GM21619 (cell line): ENCODE data around the gene MITF.

Experiments
- ATAC-seq: cut with Tn5 transposase; IDR thresholded peaks from one replicate; pipeline ENCODE4 v1.9.1; 2021; ENCODE audit not compliant: unreplicated experiment

Gene MITF

GRCh38 chr3:69753179-69753775 is 14.0 kb downstream of the MITF start:
- no peak for ATAC-seq

DNA sequence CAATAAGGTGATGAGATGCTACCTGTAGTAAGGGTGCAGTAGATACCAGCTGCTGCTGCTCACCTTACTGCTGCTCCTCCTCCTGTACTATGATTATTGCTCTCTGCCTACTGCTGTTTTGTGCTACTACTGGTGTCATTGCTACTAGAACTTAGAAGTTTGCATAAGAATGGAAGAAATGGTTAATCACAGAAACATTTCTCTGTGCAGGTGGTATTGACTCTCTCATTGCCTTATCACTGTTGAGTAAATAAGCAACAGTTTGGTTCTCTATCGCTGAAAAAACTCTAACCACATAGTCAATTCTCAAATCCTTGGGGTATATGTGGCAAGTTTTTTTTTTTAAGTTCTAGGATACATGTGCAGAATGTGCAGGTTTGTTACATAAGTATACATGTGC is 16.5 kb downstream of the MITF start:
- ATAC-seq, result no peak

DNA sequence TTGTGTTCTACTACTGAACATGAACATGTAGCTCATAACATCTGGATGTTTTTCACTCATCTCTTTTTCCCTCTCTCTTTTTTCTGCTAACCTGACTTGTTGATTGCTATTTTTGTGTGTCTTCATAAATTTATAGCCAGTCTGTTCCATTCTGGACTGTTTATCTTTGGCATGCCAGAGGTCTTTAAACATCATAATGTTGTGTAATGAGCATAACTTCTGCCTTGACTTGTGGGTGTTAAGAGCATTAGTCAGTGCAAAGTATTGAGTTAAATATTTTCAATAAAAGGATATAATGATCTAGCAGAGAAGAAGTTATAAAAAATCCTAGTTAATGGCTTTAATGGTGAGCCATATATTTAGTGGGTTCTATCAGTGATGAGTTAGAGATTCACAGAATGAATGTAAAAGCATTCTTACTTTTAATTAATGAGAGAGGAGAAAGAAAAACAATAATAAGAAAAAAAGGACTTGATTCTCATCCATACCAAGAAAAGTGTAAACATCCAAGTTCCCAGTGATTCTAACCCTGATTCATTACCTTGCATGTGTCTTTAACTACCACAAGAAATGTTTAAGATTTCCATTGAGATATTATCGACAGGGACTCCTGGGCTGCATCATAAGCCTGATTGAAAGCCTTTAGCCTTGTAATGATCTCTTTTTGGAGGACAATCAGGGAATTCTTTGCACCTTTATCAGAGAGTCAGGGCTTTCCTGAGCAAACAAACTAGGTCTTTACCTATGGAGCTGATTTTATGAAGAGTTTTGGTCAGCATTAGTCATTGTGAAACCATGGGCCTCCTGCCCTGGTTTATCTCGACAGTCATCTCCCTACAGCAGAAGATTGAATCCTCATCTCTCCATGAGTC is 22.9 kb downstream of the MITF start:
- peak; percentile 73 for ATAC-seq

GRCh38 chr3:69762768-69763229 is 23.5 kb downstream of the MITF start:
- ATAC-seq, result no peak

DNA sequence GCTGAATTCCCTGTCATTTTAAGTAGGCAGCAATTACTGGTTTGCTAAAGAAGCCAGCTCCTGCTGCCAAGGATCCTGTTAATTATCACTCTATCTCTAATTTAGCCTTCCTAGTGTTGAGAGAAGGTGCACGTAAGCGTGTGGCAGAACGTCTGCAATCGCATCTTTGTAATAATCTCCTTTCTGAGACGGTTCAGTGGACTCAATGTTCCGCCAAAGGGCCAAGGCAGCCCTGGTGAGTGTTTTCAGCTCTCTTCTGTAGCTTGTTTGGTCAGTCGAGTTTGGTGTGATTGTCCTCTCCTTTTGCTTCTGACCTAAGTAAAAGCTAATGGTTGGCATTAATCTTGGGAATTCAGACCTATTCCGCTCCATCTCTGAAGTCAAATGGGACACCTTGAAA is 24.2 kb downstream of the MITF start:
- no peak for ATAC-seq

- no peak for ATAC-seq
Observed at GRCh38 chr3:69764121-69764741, 25.0 kb downstream of the MITF start.

- ATAC-seq, result no peak
Observed at GRCh38 chr3:69764861-69765260, 25.6 kb downstream of the MITF start.

GRCh38 chr3:69766638-69767037 is 27.4 kb downstream of the MITF start:
- ATAC-seq, result no peak

DNA sequence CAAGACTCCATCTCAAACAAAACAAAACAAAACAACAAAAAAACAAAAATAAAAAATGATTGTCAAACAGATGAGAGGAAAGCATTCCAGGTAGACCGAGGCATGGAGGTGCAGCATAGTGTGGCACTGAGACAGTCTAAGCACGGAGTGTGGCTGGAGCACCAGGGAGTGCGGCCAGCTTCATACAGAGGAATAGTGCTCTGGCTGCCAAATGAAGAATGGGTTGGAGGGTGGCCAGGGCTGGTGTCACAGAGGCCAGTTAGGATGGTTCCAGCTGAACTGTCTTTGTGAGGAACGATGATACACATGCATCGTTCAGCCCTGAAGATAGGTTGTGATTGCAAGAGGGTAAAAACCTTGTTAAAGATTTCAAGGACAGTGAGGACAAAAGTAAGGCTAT is 28.3 kb downstream of the MITF start:
- ATAC-seq, result no peak

- no peak for ATAC-seq
Observed at GRCh38 chr3:69768438-69768837, 29.2 kb downstream of the MITF start.

DNA sequence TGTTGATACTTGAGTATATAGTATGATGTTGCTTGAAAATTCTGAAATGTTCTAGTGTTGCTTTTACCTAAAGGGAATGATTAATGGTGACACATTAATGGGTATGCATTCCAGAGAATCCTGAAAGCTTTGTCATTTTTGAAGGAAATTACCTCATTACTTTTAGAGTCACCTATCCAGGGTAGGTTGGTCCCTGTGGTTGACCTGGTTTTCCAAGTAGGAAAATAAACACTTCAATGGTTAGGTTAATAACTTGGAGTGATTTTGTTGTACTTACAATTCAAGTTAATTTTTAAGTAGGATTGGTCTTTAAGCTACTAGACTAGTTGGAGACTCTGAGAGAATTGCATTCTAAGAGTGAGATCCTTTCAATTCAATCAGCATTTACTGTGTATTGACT is 31.0 kb downstream of the MITF start:
- ATAC-seq, result no peak

DNA sequence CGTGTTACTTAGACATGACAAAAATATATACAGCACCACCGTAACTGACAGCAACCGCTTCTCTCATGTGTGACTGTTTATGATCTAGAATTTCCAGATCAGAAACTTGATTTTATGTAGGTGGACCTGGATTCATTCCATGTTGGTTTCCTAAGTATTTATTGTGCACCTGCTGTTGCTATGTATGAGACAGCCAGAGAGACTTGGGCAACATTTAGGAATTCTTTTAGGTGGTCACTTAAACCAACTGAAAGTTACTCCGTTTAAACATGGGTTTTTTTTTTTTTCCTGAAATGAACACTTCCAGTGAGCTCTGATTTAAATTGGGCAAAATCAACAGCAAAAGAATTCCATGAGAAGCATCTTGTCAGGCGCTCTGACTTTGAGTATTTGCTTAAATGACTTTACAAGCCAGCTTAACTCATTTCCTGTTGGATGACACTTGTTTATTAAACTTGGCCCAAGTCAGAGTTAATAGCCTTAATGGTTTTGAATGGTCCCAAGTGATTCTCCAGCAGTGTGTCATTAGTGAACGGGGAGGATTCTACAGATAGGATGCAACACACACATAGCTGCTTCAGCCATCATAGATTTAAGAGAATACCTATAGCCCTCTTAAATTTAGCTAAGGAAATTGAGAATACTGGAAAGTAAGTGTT is 31.8 kb downstream of the MITF start:
- no peak for ATAC-seq

DNA sequence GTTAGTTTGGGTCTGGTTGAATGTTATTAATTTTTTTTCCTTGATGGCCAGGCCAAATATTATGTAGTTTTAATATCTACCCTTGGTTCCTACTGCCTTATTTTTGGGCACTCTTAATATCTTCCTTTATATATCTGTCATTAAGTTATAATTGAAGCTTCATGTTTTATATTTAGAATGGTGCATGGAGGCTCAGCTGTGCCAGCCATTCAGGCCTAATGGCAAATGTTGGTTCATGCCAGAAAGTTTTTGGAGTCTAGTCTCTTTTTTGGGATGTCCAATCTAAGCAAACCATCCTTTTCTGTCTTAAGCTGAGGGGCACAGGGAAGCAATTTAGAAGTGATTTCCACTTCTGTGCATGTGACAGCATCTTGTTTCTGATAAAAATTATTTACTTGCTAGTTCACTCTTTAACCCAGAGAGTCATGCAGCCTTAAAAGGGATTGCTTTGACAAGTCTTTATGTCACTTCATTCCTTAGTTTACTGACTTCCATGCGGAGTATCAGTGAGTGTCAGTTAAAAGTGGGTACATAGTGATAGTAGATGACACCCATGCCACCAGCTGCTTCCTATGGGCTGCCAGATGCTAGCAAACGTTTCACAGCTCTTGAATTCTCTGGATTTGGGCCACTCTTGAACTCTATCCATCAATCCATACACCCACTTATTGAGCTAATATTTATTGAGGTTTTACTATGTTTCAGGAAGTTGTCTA is 33.0 kb downstream of the MITF start:
- ATAC-seq, result no peak

DNA sequence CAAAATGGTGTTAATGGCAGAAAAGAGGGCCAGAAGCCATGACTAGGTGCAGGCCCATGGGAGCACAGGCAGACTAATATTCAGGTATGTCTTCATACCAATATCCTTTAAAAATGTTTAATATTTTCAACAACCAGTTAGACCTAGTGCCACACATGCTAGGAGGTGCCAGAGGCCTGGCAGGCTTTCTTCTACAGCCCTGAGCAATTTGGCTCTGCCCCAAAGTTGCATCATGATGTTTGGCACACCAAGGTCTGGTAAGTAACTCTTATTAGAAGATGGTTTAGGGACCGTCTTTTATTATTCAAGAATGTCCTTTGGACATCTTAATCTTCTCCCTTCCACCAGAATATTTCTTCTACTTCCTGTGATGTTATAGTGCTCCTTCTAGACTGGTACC is 34.8 kb downstream of the MITF start:
- ATAC-seq, result no peak

DNA sequence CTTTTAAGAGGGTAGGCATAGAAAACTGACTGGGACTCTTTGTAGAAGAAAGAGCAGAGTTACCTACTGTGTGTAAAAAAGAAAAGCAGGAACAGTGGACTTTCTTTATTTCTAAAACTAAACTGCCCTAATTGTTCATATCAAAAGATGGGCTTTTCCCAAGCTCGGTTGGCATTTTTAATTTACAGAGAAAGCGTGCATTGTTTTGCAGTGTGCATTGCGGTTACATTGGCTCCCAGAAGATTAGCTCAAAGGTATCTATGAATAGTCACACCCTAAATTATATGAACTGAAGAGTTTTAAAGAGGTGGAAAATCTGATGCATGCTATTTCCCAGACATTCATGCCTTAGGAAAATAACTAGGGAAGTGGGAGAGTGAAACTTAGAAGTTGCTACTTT is 36.5 kb downstream of the MITF start:
- ATAC-seq, result no peak

GRCh38 chr3:69776289-69776688 is 37.0 kb downstream of the MITF start:
- no peak for ATAC-seq

GRCh38 chr3:69776920-69777581 is 37.8 kb downstream of the MITF start:
- ATAC-seq, result no peak

DNA sequence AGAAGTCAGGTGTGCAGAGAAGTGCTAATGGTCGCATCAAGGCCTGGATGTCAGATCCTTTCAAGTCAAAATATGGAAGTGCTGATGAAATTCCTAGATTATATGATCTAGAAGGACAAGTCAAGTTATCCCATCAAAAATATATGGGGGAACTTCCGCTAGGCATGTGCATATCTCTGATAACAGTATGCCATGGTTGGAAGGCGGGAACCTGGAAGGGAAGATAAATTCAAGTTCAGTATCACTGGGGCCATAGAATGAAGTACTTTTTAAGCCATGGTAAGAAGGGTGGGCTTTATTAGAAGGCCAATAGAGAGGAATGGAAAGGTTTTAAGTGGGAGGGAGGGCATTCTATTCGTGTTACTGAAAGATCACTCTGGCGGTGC is 38.3 kb downstream of the MITF start:
- no peak for ATAC-seq

- no peak for ATAC-seq
Observed at GRCh38 chr3:69781593-69781992, 42.3 kb downstream of the MITF start.

GRCh38 chr3:69784954-69785514 is 45.8 kb downstream of the MITF start:
- no peak for ATAC-seq
